Adrenal gland (tissue), 5 donors: ENCODE measurements around the gene GALNT10.

ENCODE experiments used
- POLR2A ChIP-seq, 2 donors: fragments of 450-650 bp; IDR thresholded peaks; one replicate each; pipeline ENCODE4 v1.6.1; 2017; ENCODE audit warnings: antibody characterized with exemption in 2 of 2, mild to moderate bottlenecking in 2 of 2, moderate library complexity in 1 of 2
- TF ChIP-seq, protein P1 (sequence below), 6 experiments: fragments of 450-650 bp in 4 of 6; fragments of 200-600 bp in 2 of 6; sonication (generic) in 1 of 6; IDR thresholded peaks; 1 replicate in 5 of 6; 2 replicates in 1 of 6; pipeline versions ENCODE4 v1.5.1 to v1.8.0; 2016 to 2021; ENCODE audit warnings: antibody characterized with exemption in 6 of 6, mild to moderate bottlenecking in 2 of 6, moderate library complexity in 1 of 6
- donor health status: DM: no; HTN: no; CAD: no.

DNA sequence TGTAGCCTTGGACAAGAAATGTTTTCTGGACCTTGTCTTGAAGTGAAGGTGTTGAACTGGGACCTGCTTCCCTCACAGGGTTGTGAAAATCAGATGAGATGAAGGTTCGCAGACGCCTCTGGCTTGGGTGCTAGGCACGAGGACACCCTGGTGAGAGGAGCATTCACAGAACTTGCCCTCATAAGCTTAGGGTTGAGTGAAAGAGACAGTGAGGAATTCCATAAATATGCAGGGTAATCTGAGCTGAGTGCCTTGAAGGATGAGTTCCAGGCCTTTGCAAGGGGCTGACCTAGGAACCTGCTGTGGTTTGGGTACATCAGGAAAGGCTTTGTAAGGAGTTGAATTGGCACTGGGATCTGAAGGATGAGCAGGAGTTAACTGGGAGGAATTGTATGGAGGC, 179.6 kb downstream of the GALNT10 start:
- TF ChIP-seq, protein P1, sequence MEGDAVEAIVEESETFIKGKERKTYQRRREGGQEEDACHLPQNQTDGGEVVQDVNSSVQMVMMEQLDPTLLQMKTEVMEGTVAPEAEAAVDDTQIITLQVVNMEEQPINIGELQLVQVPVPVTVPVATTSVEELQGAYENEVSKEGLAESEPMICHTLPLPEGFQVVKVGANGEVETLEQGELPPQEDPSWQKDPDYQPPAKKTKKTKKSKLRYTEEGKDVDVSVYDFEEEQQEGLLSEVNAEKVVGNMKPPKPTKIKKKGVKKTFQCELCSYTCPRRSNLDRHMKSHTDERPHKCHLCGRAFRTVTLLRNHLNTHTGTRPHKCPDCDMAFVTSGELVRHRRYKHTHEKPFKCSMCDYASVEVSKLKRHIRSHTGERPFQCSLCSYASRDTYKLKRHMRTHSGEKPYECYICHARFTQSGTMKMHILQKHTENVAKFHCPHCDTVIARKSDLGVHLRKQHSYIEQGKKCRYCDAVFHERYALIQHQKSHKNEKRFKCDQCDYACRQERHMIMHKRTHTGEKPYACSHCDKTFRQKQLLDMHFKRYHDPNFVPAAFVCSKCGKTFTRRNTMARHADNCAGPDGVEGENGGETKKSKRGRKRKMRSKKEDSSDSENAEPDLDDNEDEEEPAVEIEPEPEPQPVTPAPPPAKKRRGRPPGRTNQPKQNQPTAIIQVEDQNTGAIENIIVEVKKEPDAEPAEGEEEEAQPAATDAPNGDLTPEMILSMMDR (IDR thresholded peaks at IDR 0.05), result no peak
- TF ChIP-seq POLR2A (IDR thresholded peaks at IDR 0.05), result no peak
